Large intestine (tissue), 3 donors: ENCODE data around the gene RALB. TPM values are rescaled to one million over a fixed set of nuclear protein-coding genes. Genes with fewer than 3 reads are reported as not detected.

Source experiments
- DNase-seq, 2 donors: peaks; one replicate each; pipeline versions ENCODE4 v3.0.0 to v3.0.0-alpha.2; 2013
- H3K27ac ChIP-seq: one replicate; pipeline ENCODE4 v1.5.1; 2013; ENCODE audit warnings: low read length
- H3K27me3 ChIP-seq: 2 replicates; pipeline ENCODE4 v1.6.1; 2013; ENCODE audit warnings: low read length; ENCODE audit not compliant: control insufficient read depth, insufficient read depth
- H3K36me3 ChIP-seq: 2 replicates; pipeline ENCODE4 v1.6.1; 2013; ENCODE audit warnings: low read length; ENCODE audit not compliant: control insufficient read depth, insufficient read depth
- H3K4me1 ChIP-seq: one replicate; pipeline ENCODE4 v1.6.1; 2013; ENCODE audit warnings: low read length; ENCODE audit not compliant: control insufficient read depth, insufficient read depth
- H3K4me3 ChIP-seq: one replicate; pipeline ENCODE4 v1.5.1; 2013; ENCODE audit warnings: low read length
- H3K9me3 ChIP-seq: one replicate; pipeline ENCODE4 v1.6.1; 2013; ENCODE audit warnings: mild to moderate bottlenecking, low read depth, low read length, moderate library complexity; ENCODE audit not compliant: control insufficient read depth
- WGBS: methylation state at CpG from one replicate; pipeline ENCODE4 v1.1.5; 2013; ENCODE audit warnings: low lambda C conversion rate; ENCODE audit not compliant: insufficient coverage; 5-methylcytosine and 5-hydroxymethylcytosine counted together
- polyA plus RNA-seq: library from polyadenylated mRNA; unstranded; fragments of 120-200 nt; gene quantifications from one replicate; pipeline ENCODE4 v1.2.1, GENCODE V29; 2013

Gene RALB
- polyA plus RNA-seq, 1 donor = 102 TPM

DNA sequence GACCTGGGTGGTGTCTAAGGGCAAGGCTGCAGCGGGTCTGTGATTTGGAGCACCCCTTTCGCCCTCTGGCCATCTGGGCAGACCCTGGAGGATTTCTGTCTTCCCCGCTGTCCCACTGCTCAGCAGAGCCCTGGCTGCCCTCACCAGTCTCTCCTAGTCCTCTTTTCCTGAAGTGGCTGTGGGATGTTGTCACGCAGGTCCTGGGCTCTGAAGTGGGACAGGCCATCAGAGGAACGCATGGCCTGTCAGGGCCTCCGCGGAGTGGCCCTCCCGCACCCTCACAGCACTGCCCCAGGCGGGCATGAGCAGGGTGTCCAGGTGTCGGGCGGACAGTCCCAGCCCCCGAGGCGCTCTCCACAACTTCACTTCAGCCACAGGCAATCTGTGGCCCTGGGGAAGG lies 28.4 kb upstream of the RALB start:
- WGBS = no CpG with 5 or more reads among the region's 13 CpGs
- H3K9me3 ChIP-seq = peaks cover 7% of the 10 kb centered on the region
- H3K27me3 ChIP-seq = no peaks in the 10 kb centered on the region
- H3K4me3 ChIP-seq = peak overlapping the region; percentile 59
- peaks cover 20% of the 10 kb centered on the region for H3K4me1 ChIP-seq
- H3K27ac ChIP-seq = peak overlapping the region; percentile 90
- DNase-seq = no peak
- H3K36me3 ChIP-seq = peaks cover 13% of the 10 kb centered on the region

DNA sequence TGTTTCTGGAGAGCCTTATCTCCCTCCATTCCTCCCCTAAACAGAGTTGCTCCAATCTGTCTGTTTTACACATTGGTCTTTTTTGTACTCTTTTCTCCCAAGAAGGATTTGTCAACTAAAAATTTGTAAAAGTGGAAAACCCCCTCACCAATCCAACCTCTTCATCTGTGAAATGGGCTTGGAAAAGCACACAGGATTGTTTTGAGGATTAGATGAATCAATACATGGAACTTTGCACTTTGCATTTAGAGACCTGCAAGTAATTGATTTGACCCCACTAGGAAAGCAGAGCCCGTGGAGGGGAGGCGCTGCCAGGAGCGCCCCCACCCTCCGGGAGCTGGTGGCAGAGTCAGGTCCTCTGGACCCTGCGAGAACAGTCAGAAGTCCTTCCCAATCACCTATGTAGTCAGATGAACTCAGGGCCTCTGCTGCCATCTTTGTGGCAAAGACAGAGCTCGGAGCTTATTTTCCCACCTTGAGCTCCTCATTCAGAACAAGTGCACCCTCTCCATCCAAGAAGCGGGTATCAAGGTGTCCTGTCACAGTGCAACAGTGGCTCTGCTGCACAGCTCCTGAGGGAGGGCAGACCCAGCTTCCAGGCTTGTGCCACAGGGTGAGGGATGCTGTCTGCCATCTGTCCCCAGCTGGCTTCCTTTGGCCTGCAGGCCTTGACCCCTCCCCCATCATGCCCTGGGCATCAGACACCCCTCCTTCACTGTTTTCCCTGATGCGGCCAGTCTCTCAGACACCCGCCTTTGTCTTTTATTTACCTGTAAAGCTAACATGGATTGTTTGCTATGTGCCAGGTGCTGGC lies 27.7 kb upstream of the RALB start:
- Histone ChIP-seq H3K4me3 (no peak overlapping the region), H3K4me1 (peaks cover 22% of the 10 kb centered on the region), H3K27ac (no peak overlapping the region), H3K27me3 (no peaks in the 10 kb centered on the region), H3K36me3 (peaks cover 6% of the 10 kb centered on the region), H3K9me3 (peaks cover 7% of the 10 kb centered on the region)
- no CpG with 5 or more reads among the region's 9 CpGs for WGBS
- no peak for DNase-seq

GRCh38 chr2:120225549-120226065 lies 27.0 kb upstream of the RALB start:
- no peak overlapping the region for H3K27ac ChIP-seq
- no peaks in the 10 kb centered on the region for H3K27me3 ChIP-seq
- no peak for DNase-seq
- H3K4me3 ChIP-seq = no peak overlapping the region
- no CpG with 5 or more reads among the region's 9 CpGs for WGBS
- peaks cover 7% of the 10 kb centered on the region for H3K9me3 ChIP-seq
- peaks cover 2% of the 10 kb centered on the region for H3K36me3 ChIP-seq
- peaks cover 26% of the 10 kb centered on the region for H3K4me1 ChIP-seq

- H3K4me1 ChIP-seq = peaks cover 34% of the 10 kb centered on the region
- no peaks in the 10 kb centered on the region for H3K27me3 ChIP-seq
- no CpG with 5 or more reads among the region's 9 CpGs for WGBS
- no peak overlapping the region for H3K4me3 ChIP-seq
- H3K9me3 ChIP-seq = peaks cover 7% of the 10 kb centered on the region
- peaks cover 2% of the 10 kb centered on the region for H3K36me3 ChIP-seq
- DNase-seq = no peak
- no peak overlapping the region for H3K27ac ChIP-seq
Measured at GRCh38 chr2:120226316-120226715, 26.3 kb upstream of the RALB start.

- DNase-seq = no peak
- Histone ChIP-seq H3K27me3 (no peaks in the 10 kb centered on the region), H3K36me3 (no peaks in the 10 kb centered on the region), H3K27ac (no peak overlapping the region), H3K4me1 (peaks cover 38% of the 10 kb centered on the region), H3K4me3 (no peak overlapping the region), H3K9me3 (peaks cover 5% of the 10 kb centered on the region)
- WGBS = no CpG with 5 or more reads among the region's 16 CpGs
Measured at GRCh38 chr2:120227111-120227991, 25.3 kb upstream of the RALB start.

GRCh38 chr2:120228503-120228902 lies 24.1 kb upstream of the RALB start:
- no CpG with 5 or more reads among the region's 5 CpGs for WGBS
- Histone ChIP-seq H3K27ac (no peak overlapping the region), H3K4me3 (no peak overlapping the region), H3K36me3 (no peaks in the 10 kb centered on the region), H3K9me3 (no peaks in the 10 kb centered on the region), H3K4me1 (peaks cover 40% of the 10 kb centered on the region), H3K27me3 (no peaks in the 10 kb centered on the region)
- DNase-seq = no peak

GRCh38 chr2:120229341-120229740 lies 23.3 kb upstream of the RALB start:
- H3K4me3 ChIP-seq = no peak overlapping the region
- no peaks in the 10 kb centered on the region for H3K36me3 ChIP-seq
- peaks cover 33% of the 10 kb centered on the region for H3K4me1 ChIP-seq
- no peak overlapping the region for H3K27ac ChIP-seq
- no peaks in the 10 kb centered on the region for H3K27me3 ChIP-seq
- H3K9me3 ChIP-seq = no peaks in the 10 kb centered on the region
- 82% methylated on average over 3 of the region's 10 CpGs for WGBS
- no peak for DNase-seq

DNA sequence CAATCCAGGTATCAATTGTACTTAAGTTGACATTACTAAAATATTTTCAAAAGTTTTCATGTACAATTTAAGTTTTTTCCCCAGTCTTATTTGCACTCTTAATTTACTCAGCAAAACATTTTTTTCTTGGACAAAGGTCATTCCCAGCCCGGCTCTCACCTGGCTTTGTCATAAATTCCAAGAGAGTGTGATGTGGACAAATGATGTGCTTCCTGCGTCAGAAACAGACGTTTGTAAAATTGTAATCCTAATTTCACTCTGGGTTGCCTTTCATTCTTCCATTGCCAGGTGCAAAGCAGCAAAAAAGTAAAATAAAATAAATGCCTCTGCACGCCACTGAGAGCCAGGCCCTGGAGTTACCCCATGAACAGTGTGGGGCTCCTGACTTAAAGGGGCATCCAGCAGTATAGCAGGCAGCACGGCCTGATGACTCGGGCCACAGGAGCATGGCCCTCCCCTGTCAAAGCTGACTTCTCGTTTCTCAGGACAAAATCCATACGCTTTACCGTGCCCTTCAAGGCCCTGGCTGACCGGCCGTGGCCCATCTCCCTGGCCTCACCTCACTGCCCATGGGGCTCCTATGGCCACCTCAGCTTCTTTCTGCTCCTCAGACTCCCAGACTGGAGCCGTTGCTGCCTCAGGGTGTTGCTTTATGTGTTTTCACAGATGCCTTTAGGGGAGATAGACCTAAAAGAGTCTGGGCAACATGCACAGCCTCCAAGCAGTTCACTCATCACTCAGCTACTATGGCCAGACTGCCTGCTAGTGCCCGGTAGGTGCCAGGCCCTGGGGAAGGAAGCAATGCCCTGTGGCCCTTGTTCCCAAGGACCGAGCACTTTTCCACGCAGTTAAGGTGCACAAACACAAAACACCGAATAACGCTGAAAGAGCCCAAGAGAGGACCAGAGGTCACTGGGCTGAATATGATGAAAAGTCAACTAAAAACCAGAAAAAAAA lies 21.9 kb upstream of the RALB start:
- H3K9me3 ChIP-seq = no peaks in the 10 kb centered on the region
- H3K4me1 ChIP-seq = peaks cover 31% of the 10 kb centered on the region
- WGBS = 81% methylated on average over 2 of the region's 17 CpGs
- peak overlapping the region; percentile 8 for H3K4me3 ChIP-seq
- DNase-seq = peak; percentile 81 to 89
- H3K36me3 ChIP-seq = no peaks in the 10 kb centered on the region
- no peaks in the 10 kb centered on the region for H3K27me3 ChIP-seq
- H3K27ac ChIP-seq = peak overlapping the region; percentile 96

DNA sequence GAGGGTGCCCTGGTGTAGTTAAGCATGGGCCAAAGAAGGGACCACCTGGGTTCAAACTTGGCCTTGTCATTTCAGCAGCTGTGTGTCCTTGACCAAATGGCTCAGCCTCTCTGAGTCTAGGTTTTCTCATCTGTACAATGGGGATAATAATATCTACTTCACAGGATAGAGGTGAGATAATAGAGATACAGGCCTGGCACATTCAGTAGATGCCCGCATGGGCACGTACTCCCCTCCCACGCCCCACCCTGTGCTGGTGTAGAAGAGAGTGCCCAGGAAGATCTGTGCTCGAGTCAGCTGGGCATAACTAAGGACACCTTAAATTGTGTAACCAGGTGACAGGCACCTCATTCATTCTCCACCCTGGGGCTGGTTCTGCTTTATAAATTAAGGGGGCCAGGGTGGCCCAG lies 21.1 kb upstream of the RALB start:
- Histone ChIP-seq H3K27ac (peak overlapping the region; percentile 96), H3K27me3 (no peaks in the 10 kb centered on the region), H3K36me3 (no peaks in the 10 kb centered on the region), H3K9me3 (no peaks in the 10 kb centered on the region), H3K4me3 (peak overlapping the region; percentile 28), H3K4me1 (peaks cover 31% of the 10 kb centered on the region)
- no peak for DNase-seq
- WGBS = no CpG with 5 or more reads among the region's 4 CpGs
